Duodenal mucosa (tissue), 2 donors: Measurements from ENCODE around the gene MGAT1.

Experiments
- H3K27ac ChIP-seq: one replicate; pipeline ENCODE4 v1.7.0; 2013; ENCODE audit warnings: low read depth, low read length
- H3K27me3 ChIP-seq, 2 donors: one replicate each; pipeline ENCODE4 v1.7.0; 2013; ENCODE audit warnings: low read length in 2 of 2, control low read depth in 1 of 2; ENCODE audit not compliant: insufficient read depth in 2 of 2, control insufficient read depth in 1 of 2
- H3K36me3 ChIP-seq, 2 donors: one replicate each; pipeline ENCODE4 v1.7.0; 2013; ENCODE audit warnings: low read length in 2 of 2, control low read depth in 1 of 2; ENCODE audit not compliant: insufficient read depth in 2 of 2, control insufficient read depth in 1 of 2
- H3K4me1 ChIP-seq, 2 donors: one replicate each; pipeline ENCODE4 v1.7.0; 2013; ENCODE audit warnings: low read length in 2 of 2, control low read depth in 1 of 2; ENCODE audit not compliant: insufficient read depth in 2 of 2, control insufficient read depth in 1 of 2
- H3K4me3 ChIP-seq, 2 donors: one replicate each; pipeline ENCODE4 v1.7.0; 2013; ENCODE audit warnings: low read length in 2 of 2, low read depth in 1 of 2
- H3K9ac ChIP-seq, 2 donors: one replicate each; pipeline ENCODE4 v1.7.0; 2013; ENCODE audit warnings: low read length in 2 of 2, low read depth in 1 of 2
- H3K9me3 ChIP-seq, 2 donors: one replicate each; pipeline ENCODE4 v1.7.0; 2013; ENCODE audit warnings: low read length in 2 of 2, control low read depth in 1 of 2; ENCODE audit not compliant: control insufficient read depth in 1 of 2

Gene MGAT1

GRCh38 chr5:180806351-180807011 is 3.9 kb upstream of the MGAT1 start:
- peak overlapping the region in 1 of 2 donors; percentile 54 for H3K9ac ChIP-seq
- H3K4me1 ChIP-seq = peaks cover 55 to 71% of the 10 kb centered on the region in 2 donors
- H3K27me3 ChIP-seq = no peaks in the 10 kb centered on the region

GRCh38 chr5:180804129-180804618 is 1.6 kb upstream of the MGAT1 start:
- H3K4me1 ChIP-seq = peaks cover 73 to 84% of the 10 kb centered on the region in 2 donors
- peak overlapping the region; percentile 65 to 66 for H3K9ac ChIP-seq
- H3K27ac ChIP-seq = peak overlapping the region; percentile 91
- H3K27me3 ChIP-seq = no peaks in the 10 kb centered on the region
- H3K9me3 ChIP-seq = no peaks in the 10 kb centered on the region
- peaks cover 0 to 17% of the 10 kb centered on the region in 2 donors for H3K36me3 ChIP-seq
- H3K4me3 ChIP-seq = peak overlapping the region; percentile 68 to 71

More at GRCh38 chr5:180806351-180807011, 3.9 kb upstream of the MGAT1 start:
- Histone ChIP-seq H3K4me3 (peak overlapping the region; percentile 85 to 90), H3K27ac (peak overlapping the region; percentile 43), H3K36me3 (peaks cover 0 to 7% of the 10 kb centered on the region in 2 donors), H3K9me3 (no peaks in the 10 kb centered on the region)

- H3K9ac ChIP-seq = peak overlapping the region; percentile 65 to 66
- H3K9me3 ChIP-seq = no peaks in the 10 kb centered on the region
- no peaks in the 10 kb centered on the region for H3K27me3 ChIP-seq
- H3K36me3 ChIP-seq = peaks cover 0 to 17% of the 10 kb centered on the region in 2 donors
- peak overlapping the region; percentile 68 to 71 for H3K4me3 ChIP-seq
- peaks cover 74 to 84% of the 10 kb centered on the region in 2 donors for H3K4me1 ChIP-seq
- peak overlapping the region; percentile 91 for H3K27ac ChIP-seq
Observed at GRCh38 chr5:180803181-180804128, 849 bp upstream of the MGAT1 start.

- Histone ChIP-seq H3K27ac (peak overlapping the region; percentile 44), H3K9ac (peak overlapping the region; percentile 61 to 66), H3K4me1 (peaks cover 68 to 80% of the 10 kb centered on the region in 2 donors), H3K4me3 (peak overlapping the region; percentile 68 to 89), H3K27me3 (no peaks in the 10 kb centered on the region), H3K9me3 (no peaks in the 10 kb centered on the region), H3K36me3 (peaks cover 0 to 16% of the 10 kb centered on the region in 2 donors)
Observed at GRCh38 chr5:180801596-180802324, 846 bp downstream of the MGAT1 start.

DNA sequence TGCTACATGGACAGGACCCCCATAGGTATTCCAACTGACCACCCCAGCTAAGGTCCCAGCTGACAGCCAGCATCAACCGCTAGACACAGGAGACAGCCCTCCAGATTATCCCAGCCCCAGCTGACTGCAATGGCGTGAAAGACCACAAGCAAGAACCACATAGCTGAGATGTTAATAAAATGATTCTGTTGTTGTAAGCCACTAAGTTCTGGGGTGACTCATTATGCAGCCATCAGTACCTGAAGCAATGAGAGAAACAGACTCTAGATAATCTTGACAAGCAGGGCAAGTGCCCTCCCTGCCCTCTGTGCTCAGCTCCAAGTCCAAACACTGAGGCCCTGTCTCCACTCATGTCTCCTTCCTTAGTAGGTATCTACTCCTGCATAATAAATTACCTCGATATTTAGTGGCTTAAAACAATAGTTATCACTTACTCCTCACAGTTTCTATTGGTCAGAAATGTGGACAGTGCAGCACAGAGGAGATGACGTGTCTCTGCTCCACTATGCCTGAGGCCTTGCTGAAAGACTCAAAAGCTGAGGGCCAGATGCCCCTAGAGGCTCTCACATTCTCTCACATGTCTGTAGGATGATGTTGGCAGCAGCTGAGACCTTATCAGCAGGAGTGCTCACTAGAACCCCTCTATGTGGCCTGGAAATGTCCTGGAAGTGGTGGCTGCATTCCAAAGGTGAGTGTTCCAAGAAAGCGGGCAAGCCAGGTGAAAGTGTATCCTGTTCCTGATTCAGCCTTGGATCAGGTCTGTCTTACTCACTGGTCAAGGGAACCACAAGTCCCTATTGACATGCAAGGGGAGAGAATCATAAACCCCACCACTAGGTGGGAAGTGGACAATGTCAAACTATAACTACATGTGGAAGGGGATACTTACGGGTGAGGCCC is 2.5 kb downstream of the MGAT1 start:
- H3K4me3 ChIP-seq = peak overlapping the region; percentile 26 to 89
- no peaks in the 10 kb centered on the region for H3K9me3 ChIP-seq
- no peaks in the 10 kb centered on the region for H3K27me3 ChIP-seq
- H3K36me3 ChIP-seq = peaks cover 0 to 23% of the 10 kb centered on the region in 2 donors
- peaks cover 64 to 75% of the 10 kb centered on the region in 2 donors for H3K4me1 ChIP-seq
- H3K27ac ChIP-seq = no peak overlapping the region
- H3K9ac ChIP-seq = peak overlapping the region; percentile 4 to 10

DNA sequence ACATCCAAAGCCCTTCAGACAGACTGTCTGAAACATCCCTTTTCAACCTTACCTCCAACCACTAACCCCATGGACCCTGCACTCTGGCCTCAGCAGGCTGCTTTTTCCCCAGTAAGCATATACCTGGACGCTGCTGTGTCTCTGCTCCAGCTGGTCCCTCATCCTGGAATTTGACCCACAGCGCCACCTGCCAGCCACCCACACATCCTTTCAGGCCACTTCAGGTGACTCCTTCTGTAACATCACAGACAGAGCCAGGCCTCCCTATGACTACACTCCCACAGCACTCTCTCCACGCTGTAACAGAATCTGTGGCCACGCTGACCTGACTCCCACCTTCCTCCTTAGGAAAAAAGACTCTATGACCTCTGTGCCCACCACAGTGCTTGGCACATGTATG is 3.4 kb downstream of the MGAT1 start:
- Histone ChIP-seq H3K36me3 (peaks cover 0 to 31% of the 10 kb centered on the region in 2 donors), H3K27ac (no peak overlapping the region), H3K27me3 (no peaks in the 10 kb centered on the region), H3K9me3 (no peaks in the 10 kb centered on the region), H3K4me1 (peaks cover 58 to 65% of the 10 kb centered on the region in 2 donors), H3K4me3 (peak overlapping the region in 1 of 2 donors; percentile 89), H3K9ac (no peak overlapping the region)

DNA sequence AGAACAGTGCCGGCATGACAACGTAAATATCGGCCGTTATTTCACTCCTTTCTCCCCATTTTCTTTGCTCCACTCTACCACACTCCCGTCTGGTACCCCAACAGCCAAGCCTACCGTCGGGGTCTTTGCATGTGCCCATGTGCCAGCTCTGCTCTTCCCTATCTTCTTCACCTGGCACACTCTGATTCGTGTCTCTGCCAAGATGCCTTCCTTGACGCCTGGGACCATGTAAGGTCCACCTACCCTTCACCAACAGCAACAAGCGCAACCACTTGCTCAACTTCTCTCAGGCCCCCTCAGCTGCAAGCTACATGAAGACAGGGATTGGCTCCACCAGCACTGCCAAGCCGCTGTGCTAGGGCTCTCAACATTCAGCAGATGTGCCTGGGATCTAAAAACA is 4.4 kb downstream of the MGAT1 start:
- no peaks in the 10 kb centered on the region for H3K27me3 ChIP-seq
- peak overlapping the region in 1 of 2 donors; percentile 30 for H3K4me3 ChIP-seq
- peaks cover 0 to 31% of the 10 kb centered on the region in 2 donors for H3K36me3 ChIP-seq
- peaks cover 52 to 55% of the 10 kb centered on the region in 2 donors for H3K4me1 ChIP-seq
- H3K9me3 ChIP-seq = no peaks in the 10 kb centered on the region
- H3K9ac ChIP-seq = no peak overlapping the region
- no peak overlapping the region for H3K27ac ChIP-seq

DNA sequence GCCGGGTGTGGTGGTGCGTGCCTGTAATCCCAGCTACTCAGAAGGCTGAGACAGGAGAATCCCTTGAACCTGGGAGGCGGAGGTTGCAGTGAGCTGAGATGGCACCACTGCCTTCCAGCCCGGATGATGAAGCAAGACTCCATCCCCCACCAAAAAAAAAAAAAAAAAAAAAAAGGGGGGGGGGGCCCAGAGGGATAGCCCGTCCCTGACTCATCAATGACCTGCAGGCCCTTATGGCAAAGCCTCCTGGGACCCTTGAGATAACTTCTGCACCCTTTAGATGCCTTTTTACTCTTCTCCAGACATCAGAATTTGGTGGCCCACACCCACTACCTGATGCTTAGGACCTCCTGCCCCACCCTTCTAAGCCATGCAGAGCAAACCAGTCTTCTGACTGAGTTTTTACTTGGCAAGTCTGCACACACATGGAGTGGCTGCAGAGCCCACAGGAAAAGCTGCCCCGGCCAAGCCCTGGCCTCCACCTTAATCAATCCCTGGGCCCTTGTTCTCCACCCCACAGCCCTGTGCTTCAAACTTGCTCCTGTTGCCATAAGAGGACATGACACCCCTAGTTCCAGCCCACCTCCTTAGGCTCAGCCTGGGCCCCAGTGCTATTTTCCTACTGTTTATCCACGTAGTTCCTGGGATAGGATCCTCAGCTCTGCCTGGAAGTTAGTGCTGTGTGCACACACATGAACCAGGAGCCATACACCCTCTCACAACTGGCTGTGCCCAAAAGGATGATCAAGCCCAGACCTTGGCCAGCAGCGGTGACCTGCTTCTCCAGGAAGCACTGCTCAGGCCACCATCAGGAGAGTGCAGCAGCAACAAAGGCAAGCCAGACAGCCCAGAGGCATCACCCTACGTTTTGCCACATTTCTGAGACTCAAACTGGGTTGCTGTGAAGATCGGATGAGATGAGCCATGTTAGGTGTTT is 5.1 kb downstream of the MGAT1 start:
- Histone ChIP-seq H3K36me3 (peaks cover 6 to 36% of the 10 kb centered on the region in 2 donors), H3K27me3 (no peaks in the 10 kb centered on the region), H3K4me1 (peaks cover 52 to 54% of the 10 kb centered on the region in 2 donors), H3K27ac (no peak overlapping the region), H3K9ac (no peak overlapping the region), H3K9me3 (no peaks in the 10 kb centered on the region), H3K4me3 (peak overlapping the region in 1 of 2 donors; percentile 30)
